Measurements from ENCODE around the gene HCFC1R1. TPM values are rescaled to one million over a fixed set of nuclear protein-coding genes. Genes with fewer than 3 reads are reported as not detected.

Gene HCFC1R1
- polyA plus RNA-seq, 3 donors = 28.0 to 107 (median 55.0) TPM

DNA sequence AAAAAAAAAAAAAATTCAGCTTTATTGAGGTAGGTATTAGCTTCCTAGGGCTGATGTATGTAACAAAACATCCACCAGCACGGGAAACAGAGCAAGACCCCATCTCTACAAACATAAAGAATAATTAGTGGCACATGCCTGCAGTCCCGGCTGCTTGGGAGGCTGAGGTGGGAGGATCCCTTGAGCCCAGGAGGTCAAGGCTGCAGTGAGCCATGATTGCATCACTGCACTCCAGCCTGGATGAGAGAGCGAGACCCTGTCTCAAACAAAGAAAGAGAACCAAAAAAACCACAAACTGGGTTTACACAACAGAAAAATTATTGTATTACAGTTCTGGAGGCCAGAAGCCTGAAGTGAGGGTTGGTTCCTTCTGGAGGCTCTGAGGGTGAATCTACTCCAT lies 18.6 kb upstream of the HCFC1R1 start:
- no peak overlapping the region for H3K27ac ChIP-seq (ENCODE audit: low read depth, low read length)
- WGBS, 3 donors = 74 to 94% (median 77%) methylated on average over 3 of the region's 3 CpGs

DNA sequence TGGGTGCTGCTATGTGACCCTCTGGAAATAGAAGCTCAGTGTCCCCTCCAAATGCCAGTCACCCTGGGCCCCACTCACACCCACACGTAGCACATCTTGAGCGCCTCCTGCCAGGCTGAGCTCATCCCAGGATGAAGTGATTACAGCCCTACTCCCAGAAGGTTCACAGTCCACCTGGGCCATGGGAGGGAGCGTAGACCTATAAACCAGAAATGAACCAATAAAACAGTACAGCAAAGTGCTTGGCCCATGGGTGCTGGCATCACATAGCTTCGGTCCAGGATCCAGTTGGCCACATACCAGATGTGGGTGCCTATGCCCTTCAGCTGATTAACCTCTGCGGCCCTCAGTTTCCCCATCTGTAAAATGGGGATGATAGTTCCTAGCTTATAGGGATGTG lies 15.2 kb upstream of the HCFC1R1 start:
- WGBS, 3 donors = 74 to 89% (median 83%) methylated on average over 5 of the region's 5 CpGs
- no peak overlapping the region for H3K27ac ChIP-seq (ENCODE audit: low read depth, low read length)

DNA sequence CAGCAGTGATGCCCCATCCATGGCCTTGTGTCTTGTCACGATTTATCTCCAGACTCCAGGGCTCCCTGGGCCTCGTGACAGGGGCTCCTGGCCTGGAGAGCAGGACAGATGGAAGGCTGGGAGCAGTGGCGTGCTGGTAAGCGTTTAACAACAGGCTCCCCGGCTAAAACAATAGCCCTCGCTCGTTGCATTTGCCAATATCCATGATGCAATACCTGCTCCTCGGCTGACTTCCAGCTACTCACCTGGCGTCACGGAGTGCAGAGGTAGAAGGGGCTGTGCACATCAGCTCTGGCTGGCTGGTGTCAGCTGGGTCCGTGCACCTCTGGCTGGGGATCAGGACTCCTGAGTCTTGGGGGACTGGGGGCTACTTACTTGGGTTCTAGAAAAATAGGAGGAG lies 14.5 kb upstream of the HCFC1R1 start:
- no peak overlapping the region for H3K27ac ChIP-seq (ENCODE audit: low read depth, low read length)
- WGBS, 3 donors = 13 to 36% (median 34%) methylated on average over 11 of the region's 11 CpGs

DNA sequence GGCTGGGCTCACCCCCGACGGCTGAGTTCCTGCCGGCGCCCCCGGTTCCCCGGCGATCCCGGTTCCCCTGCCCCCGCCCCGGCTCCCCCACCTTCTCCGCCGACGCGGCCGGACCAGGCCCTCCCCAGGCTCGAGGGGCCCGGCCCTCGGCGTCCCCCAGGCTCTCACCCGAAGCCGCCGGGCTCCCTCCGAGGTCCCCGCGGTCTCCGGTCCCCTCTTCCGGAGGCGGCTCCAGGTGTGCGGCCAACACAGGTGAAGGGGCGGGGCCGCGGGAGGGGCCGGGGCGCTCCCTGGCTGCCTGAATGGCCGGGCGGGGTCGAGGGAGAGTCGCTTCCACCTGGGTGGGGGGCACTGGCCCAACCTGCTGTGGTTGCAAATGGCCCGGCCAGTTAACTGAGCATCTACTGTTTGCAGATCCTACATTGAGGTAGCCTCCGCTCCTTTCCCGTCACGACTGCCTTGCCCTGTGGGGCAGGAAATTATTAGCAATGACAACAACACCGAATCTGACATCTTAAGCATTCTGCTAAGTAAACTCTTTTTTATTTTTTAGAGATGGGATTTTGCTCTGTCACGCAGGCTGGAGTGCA lies 13.1 kb upstream of the HCFC1R1 start, which contains the start of gene BICDL2:
TSS of gene BICDL2 (minus strand) at position 219 of the 590 bp plus-strand sequence. CDS start 1,448 bp downstream, outside the sequence.
- no peak within 1 kb of the TSS for H3K27ac ChIP-seq (ENCODE audit: low read depth, low read length)
- 7 to 8% (median 7%) methylated on average over 21 to 44 of the region's 44 CpGs for WGBS, 3 donors

DNA sequence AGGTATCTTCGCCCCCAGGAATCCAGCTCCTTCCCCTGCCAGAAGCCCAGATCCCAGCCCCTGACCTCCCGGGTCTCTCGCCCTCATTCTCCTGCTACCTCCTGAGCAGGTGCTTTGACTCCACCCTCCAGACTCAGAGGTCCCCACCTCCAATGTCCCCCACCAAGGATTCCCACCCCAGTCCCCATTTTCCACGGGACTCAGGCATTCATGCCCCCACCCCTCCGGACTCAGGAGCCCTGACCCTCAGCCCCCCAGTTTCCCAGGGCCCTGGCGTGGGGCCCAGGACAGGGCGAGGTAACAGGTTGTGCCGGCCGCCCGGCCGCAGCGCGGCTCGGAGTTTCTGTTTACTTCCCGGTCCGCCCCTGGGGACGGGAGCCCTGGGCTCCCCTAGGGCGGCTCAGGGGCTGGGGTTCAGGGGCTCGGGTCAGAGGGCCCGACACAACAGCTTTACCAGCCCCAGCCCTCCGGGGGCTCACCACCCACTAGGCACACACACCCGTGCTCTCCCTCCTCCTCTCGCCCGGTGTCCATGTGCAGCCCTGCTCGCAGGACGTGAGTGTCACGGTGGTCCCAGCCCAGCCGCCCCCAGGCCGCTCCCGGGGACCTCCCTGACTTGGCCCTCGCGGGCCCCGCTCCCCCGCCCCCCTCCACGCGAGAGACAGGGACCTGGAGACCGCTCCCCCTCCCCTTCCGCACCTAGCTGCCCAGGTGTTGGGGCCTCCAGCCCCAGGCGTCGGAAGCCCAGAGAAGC lies 12.4 kb upstream of the HCFC1R1 start:
- no peak overlapping the region for H3K27ac ChIP-seq (ENCODE audit: low read depth, low read length)
- WGBS, 3 donors = 2 to 3% (median 2%) methylated on average over 21 to 40 of the region's 40 CpGs

DNA sequence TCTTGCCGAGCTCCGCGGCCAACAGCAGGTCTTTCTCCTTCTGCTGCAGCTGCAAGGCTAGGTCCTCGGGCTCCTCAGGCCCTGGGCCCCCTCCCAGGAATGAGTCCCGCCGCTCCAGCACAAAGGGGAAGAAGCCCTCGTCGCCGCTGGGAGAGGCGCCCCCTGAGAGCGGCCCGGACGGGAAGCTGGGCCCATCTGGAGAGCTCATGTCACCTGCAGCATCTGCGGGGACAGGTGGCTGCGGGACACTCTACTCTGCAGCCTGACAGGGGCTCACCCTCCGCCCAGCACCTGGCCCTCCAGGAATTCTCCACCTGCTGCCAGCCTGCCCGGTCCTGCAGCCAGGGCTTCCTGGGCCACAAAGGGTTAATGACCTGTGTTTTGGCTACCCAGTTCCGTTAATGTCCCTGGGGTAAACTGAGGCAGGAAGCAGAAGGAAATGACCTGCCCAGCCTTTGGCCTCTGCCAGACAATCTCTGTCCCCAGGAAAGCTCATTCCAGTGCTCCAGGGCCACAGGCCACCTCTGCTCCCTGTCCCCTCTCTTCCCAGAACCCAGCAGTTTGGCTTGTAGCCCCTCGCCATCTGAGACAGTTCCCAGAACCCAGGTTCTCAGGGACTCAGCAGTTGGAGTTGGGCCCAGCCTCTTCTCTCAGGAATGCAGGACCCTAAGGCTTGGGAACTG lies 11.7 kb upstream of the HCFC1R1 start:
- no peak overlapping the region for H3K27ac ChIP-seq (ENCODE audit: low read depth, low read length)
- WGBS, 3 donors = 34 to 43% (median 38%) methylated on average over 17 to 19 of the region's 19 CpGs

DNA sequence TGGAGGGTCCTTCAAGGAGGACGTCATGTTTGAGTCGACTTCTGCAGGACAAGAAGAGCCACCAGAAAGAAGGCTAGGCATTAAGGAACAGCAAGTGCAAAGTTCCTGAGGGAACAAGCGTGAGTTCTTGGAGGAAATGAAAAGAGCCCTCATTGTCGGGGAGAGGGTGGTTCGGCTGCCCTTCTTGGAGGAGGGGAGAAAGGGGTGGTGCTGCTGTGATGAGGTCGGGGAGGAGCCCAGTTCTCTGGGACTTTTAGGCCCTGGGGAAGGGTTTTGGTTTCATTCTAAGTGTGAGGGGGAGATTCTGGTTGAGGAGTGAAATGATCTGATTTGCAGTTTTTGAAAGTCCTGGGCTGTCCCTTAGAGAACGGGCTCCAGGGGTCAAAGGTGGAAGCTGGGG lies 8.9 kb upstream of the HCFC1R1 start:
- 33 to 67% (median 35%) methylated on average over 7 of the region's 7 CpGs for WGBS, 3 donors
- no peak overlapping the region for H3K27ac ChIP-seq (ENCODE audit: low read depth, low read length)

DNA sequence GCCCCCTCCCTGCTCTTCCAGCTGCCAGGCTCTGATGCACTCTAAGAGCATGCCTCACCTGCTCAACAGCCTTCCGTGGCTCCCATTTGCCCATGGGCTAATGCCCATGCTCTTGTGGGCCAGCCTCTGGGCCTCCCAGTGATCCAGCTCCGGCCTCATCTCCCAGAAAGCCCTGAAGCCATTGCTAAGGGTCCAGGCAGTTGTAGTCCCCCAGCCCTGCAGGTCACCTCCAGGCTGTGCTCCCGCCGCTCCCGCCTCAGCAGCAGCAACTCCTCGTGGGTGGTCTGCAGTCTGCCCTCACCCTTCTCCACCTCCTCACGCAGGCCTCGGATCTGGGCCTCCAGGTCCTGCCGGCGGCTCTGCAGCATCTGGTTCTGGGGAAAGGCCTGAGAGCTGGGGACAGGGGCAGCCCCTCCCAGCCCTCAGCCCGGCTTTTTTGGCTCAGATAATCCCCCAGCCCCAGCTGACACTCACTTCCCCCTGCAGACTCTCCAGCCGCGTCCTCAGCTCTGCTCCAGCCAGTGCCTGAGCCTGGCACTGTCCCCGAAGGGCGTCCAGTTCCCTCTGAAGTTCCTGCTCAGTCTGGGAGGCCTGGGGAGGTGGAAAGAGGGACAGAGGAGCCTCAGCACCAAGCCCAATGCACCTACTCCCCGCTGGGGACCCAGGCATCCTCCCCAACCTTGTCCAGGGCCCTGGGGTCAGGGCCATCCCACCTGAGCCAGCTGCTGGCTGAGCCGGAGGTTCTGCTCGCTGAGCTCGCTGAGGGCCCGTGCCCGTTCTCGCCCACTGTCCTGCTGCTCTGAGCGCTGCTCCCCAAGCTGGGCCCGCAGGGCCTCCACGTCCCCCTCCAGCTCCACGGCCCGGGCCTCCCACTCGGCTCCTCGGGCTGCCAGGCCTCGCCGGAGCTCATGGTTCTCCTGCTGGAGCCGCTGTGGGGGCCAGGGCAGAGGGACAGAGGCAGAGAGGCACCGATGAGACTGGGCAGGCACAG lies 6.8 kb upstream of the HCFC1R1 start:
- WGBS, 3 donors = 77 to 87% (median 80%) methylated on average over 33 of the region's 33 CpGs

DNA sequence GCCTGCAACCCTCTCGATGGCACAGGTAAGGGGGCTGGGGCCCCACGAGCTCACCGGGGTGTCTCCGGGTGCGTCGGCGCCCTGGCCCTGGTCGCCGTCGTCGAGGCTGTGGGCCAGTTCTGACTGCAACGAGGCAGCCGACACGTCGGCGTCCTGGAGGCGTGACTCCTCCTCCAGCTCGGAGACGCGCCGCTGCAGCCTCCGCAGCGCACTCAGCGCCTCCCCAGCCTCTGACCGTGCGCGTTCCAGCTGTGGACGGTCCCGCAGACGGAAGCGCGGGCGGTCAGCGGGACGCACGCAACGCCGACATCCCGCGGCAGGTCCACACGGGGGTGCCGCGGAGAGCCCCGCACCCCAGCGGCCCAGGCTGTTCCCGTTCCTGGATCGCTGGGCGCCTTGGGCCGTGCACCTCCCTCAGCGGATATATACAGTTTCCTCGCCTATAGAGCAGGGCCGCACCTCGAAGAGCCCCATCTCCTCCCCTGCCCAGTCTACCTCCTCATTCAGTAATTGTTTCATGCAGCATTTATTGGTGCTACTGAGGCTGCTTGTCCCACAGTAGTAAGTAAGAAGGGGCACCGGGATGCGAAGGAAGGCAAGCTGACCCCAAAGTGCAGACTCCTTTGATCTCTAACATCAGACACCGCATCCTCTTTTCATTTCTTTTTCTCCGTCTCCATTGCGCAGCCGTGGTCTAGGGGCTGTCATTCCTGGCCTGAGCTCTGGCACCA lies 5.9 kb upstream of the HCFC1R1 start:
- 8 to 63% (median 9%) methylated on average over 48 to 59 of the region's 59 CpGs for WGBS, 3 donors
- no peak overlapping the region for H3K27ac ChIP-seq (ENCODE audit: low read depth, low read length)

More for the DNA sequence above, 6.8 kb upstream of the HCFC1R1 start:
- no peak overlapping the region for H3K27ac ChIP-seq (ENCODE audit: low read depth, low read length)

DNA sequence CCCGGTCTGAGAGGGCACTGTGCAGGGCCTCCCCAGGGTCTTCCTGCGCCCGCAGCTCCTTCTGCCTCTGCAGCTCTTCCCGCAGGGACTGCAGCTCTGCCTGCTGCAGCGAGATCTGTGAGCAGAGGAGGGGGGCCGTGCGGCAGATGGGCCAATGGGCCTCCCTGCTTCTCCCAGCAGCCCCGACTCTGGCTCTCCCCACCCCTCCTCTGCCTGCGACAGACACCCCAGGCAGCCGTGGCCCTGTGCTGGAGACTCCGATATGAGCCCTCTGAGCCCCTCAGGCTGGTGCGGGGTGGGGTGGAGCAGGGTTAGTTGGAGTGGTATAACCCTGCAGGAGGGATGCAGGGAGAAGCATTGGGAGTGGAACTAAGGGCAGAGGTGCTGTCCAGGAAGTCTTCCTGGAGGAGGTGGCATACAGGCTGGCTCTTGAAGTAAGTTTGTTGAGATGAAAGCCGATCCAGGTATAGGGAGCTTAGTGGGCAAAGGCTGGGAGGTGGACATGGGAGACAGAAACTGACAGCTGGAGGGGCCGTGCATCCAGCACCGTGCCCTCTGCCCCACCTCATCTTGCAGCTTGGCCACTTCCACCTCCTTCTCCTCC lies 5.1 kb upstream of the HCFC1R1 start:
- WGBS, 3 donors = 28 to 53% (median 43%) methylated on average over 12 to 15 of the region's 15 CpGs
- H3K27ac ChIP-seq (ENCODE audit: low read depth, low read length) = no peak overlapping the region

DNA sequence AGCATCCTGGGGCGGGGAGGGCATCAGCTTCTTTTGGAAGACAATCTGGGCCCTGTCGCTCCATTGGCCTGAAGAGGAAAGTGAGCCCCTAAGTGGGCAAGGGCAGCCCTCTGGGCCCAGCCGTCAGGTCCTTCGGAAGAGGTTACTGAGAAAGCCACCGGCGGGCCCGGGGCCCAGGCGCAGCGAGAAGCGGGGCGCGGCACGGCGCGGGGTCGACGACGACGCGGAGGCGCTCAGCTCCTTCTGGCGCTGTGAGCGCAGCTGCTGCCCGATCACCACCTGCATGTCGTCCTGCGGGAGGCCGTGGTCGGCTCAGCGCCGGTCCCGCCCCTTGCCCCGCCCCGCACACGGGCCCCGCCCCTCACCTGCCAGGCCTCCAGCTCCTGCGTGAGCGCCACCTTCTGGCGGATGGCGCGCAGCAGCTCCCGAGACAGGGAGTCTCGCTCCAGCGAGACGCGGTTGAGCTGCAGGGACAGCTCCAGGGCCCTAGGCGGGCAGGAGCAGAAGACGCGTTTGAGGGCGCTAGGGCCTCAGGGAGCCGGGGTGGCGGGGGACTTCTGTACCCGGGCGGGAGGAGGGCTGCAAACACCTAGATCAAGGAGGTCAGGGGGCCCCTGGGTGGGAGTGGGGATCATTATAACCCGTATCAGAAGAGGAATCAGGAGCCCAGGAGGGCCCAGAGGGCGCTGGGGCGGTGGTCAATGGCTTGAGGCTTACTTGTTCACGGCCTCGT lies 4.4 kb upstream of the HCFC1R1 start:
- H3K27ac ChIP-seq (ENCODE audit: low read depth, low read length) = no peak overlapping the region
- WGBS, 3 donors = 10 to 26% (median 25%) methylated on average over 55 to 58 of the region's 58 CpGs

DNA sequence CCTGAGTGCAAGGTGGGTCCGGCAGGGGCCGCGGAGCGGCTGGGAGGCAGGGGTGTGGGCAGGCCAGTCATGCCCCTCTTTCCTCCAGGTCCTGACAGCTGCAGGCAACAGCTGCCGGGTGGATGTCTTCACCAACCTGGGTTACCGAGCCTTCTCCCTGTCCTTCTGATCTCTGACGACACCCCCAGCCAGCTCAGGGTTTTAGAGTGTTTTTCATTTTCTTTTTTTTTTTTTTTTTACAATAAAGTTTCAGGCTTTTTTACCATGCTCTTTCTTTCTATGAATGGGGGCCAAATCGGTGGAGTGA lies 3.7 kb upstream of the HCFC1R1 start:
- WGBS, 3 donors = 80 to 93% (median 90%) methylated on average over 8 of the region's 8 CpGs
- no peak overlapping the region for H3K27ac ChIP-seq (ENCODE audit: low read depth, low read length)

DNA sequence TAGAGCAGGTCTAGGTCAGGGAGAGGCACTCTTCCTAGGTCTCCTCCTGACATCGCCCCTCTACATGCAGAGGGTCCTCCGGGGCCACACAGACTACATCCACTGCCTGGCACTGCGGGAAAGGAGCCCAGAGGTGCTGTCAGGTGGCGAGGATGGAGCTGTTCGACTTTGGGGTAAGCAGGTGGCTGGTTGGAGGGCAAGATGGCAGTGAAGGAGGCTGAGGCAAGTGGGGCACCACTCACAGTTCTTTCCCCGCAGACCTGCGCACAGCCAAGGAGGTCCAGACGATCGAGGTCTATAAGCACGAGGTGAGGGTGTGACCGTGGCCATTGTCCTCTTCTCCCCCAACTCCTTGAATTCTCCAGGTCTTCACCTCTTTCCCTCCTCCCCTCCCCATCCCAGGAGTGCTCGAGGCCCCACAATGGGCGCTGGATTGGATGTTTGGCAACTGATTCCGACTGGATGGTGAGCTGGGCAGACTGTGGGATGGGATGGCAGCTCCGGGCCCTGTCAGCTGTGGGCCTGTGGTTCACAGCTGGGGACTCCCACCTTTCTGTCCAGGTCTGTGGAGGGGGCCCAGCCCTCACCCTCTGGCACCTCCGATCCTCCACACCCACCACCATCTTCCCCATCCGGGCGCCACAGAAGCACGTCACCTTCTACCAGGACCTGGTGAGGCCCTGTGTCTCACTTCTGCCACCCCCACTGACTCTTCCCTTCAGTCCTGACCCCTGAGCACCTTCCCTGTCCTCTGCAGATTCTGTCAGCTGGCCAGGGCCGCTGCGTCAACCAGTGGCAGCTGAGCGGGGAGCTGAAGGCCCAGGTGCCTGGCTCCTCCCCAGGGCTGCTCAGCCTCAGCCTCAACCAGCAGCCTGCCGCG lies 3.1 kb upstream of the HCFC1R1 start:
- no peak overlapping the region for H3K27ac ChIP-seq (ENCODE audit: low read depth, low read length)
- WGBS, 3 donors = 92 to 96% (median 96%) methylated on average over 23 to 24 of the region's 24 CpGs

DNA sequence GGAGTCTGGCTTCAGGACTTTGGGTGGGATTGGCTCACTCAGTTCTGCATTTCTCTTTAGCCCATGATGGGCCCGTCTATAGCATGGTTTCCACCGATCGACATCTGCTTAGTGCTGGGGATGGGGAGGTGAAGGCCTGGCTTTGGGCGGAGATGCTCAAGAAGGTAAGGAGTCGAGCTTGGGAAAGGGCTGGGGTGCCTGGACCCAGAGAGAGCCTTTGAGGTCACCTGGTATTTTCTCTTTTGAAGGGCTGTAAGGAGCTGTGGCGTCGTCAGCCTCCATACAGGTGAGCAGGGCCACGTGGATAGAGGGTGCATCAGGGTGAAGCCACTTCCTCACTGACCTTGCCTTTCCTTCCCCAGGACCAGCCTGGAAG lies 2.2 kb upstream of the HCFC1R1 start:
- no peak overlapping the region for H3K27ac ChIP-seq (ENCODE audit: low read depth, low read length)
- 93 to 95% (median 94%) methylated on average over 8 of the region's 8 CpGs for WGBS, 3 donors

DNA sequence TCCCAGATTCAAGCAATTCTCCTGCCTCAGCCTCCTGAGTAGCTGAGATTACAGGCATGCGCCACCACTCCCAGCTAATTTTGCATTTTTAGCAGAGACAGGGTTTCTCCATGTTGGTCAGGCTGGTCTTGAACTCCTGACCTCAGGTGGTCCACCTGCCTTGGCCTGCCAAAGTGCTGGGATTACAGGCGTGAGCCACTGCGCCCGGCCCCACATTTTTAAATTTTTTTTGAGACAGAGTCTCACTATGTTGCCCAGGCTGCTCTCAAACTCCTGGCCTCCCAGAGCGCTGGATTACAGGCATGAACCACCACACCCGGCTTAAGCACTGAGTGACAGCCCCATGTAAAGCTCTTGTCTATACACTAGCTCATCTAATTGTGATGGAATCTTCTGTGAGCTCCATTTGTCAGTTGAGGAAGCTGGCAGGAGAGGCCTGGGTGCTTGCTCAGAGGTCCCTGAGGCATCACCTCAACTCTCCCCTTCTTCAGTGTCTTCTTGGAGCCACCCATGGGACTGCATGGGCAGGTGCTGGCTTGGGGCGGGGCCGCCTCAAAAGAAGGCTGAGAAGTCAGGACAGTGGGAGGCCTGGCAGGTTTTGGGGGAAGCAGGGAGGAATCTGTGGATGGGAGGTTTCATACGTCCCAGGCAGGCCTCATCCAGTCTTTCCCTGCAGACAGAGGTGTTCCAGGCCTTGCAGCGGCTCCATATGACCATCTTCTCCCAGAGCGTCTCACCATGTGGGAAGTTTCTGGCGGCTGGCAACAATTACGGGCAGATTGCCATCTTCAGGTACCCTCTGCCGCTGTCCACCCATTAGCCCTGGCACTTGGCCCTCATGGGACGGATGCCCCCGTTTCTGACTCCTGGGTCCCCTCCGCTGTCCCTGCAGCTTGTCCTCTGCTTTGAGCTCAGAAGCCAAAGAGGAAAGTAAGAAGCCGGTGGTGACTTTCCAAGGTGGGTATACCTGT lies 1.6 kb upstream of the HCFC1R1 start:
- WGBS, 3 donors = 89 to 97% (median 96%) methylated on average over 18 of the region's 18 CpGs
- no peak overlapping the region for H3K27ac ChIP-seq (ENCODE audit: low read depth, low read length)

Measured in adipose tissue (tissue), 3 donors.